MM.1S (cell line): ENCODE measurements around the gene NEDD4L.

Experiments
- CTCF ChIP-seq: fragments of 300-600 bp; sonication (generic); IDR thresholded peaks from 2 replicates; pipeline ENCODE4 v1.5.1; 2016; ENCODE audit warnings: antibody characterized with exemption, low read length, mixed read lengths
- EZH2 ChIP-seq: fragments of 300-600 bp; sonication (generic); optimal IDR thresholded peaks from 2 replicates; pipeline ENCODE3; 2017; ENCODE audit warnings: low read depth, mild to moderate bottlenecking, antibody characterized with exemption, low read length, mixed read lengths
- EZH2phosphoT487 ChIP-seq: fragments of 300-600 bp; sonication (generic); IDR thresholded peaks from 2 replicates; pipeline ENCODE4 v1.6.1; 2018; ENCODE audit warnings: antibody characterized with exemption, low read length

- TF ChIP-seq CTCF (no peak), EZH2phosphoT487 (no peak), EZH2 (no peak)
These were observed 304.9 kb downstream of the NEDD4L start for GRCh38 chr18:58348951-58349350.
